ENCODE results near the gene TCN2. TPM values are rescaled to one million over a fixed set of nuclear protein-coding genes. Genes with fewer than 3 reads are reported as not detected.
"Not testable (repeated sequence)": the region's sequence is repeated elsewhere in the genome, so short reads cannot be mapped to it uniquely, and the experiment has no call there.

Gene TCN2
- total RNA-seq, 2 experiments from 2014 or later, result 3.8 TPM; not detected in 1

- no peak overlapping the region for H2AFZ ChIP-seq (ENCODE audit: low read length)
- no TSS peak for BruUV-seq (replicated peaks)
- H4K20me1 ChIP-seq (ENCODE audit: insufficient read depth, low read length), result no peaks in the 10 kb centered on the region
- H3K9me2 ChIP-seq (ENCODE audit: insufficient read depth, low read length), result no peaks in the 10 kb centered on the region
- CTCF ChIA-PET (ENCODE audit: unreplicated experiment), result no interaction called here
- intact Hi-C loops (cut with micrococcal nuclease; ENCODE audit: unreplicated experiment), result no loop called here
- DNase-seq (ENCODE audit: low spot score), result no peak
- TF ChIP-seq CTCF (conservative IDR thresholded peaks at IDR 0.05; ENCODE audit: low read length) (no peak), EZH2phosphoT487 (IDR thresholded peaks at IDR 0.05; ENCODE audit: borderline replicate concordance, low read depth, low read length) (no peak)
- no peaks in the 10 kb centered on the region for H3K36me3 ChIP-seq (ENCODE audit: insufficient read depth, low read length)
- H3K4me2 ChIP-seq (ENCODE audit: low read length), result no peak overlapping the region
- POLR2A ChIA-PET, result no interaction called here
- H3K4me3 ChIP-seq (ENCODE audit: low read depth, low read length, poor library complexity, severe bottlenecking), result no peak overlapping the region
- H3K27ac ChIP-seq (ENCODE audit: low read depth, low read length, poor library complexity, severe bottlenecking), result no peak overlapping the region
- no peaks in the 10 kb centered on the region for H3K9me3 ChIP-seq (ENCODE audit: low read length)
- H3K4me1 ChIP-seq (ENCODE audit: insufficient read depth, low read length, poor library complexity, severe bottlenecking), result no peaks in the 10 kb centered on the region
- no peaks in the 10 kb centered on the region for H3K79me2 ChIP-seq (ENCODE audit: insufficient read depth, low read depth, low read length)
Observed at GRCh38 chr22:30559889-30560288, 47.1 kb upstream of the TCN2 start.

- H3K36me3 ChIP-seq (ENCODE audit: insufficient read depth, low read length); H2AFZ ChIP-seq (ENCODE audit: low read length); H3K4me2 ChIP-seq (ENCODE audit: low read length); BruUV-seq (replicated peaks); H3K9me3 ChIP-seq (ENCODE audit: low read length); H3K4me1 ChIP-seq (ENCODE audit: insufficient read depth, low read length, poor library complexity, severe bottlenecking); H3K9me2 ChIP-seq (ENCODE audit: insufficient read depth, low read length); CTCF ChIA-PET (ENCODE audit: unreplicated experiment); H3K27ac ChIP-seq (ENCODE audit: low read depth, low read length, poor library complexity, severe bottlenecking); H3K4me3 ChIP-seq (ENCODE audit: low read depth, low read length, poor library complexity, severe bottlenecking); H4K20me1 ChIP-seq (ENCODE audit: insufficient read depth, low read length); H3K79me2 ChIP-seq (ENCODE audit: insufficient read depth, low read depth, low read length); intact Hi-C loops (cut with micrococcal nuclease; ENCODE audit: unreplicated experiment): not testable (repeated sequence)
- peak; percentile 49; the same call in 1 of the 2 replicates for TF ChIP-seq CTCF (conservative IDR thresholded peaks at IDR 0.05; ENCODE audit: low read length)
- DNase-seq (ENCODE audit: low spot score), result peak; percentile 14
- POLR2A ChIA-PET, result interaction anchor here (0.6 kb wide), 1 partner anchor 1868 kb away, joined by 3 read pairs; no protein-coding TSS in a partner anchor
Observed at GRCh38 chr22:30560643-30561202, 46.3 kb upstream of the TCN2 start.

- Histone ChIP-seq H3K79me2 (ENCODE audit: insufficient read depth, low read depth, low read length) (no peaks in the 10 kb centered on the region), H3K4me1 (ENCODE audit: insufficient read depth, low read length, poor library complexity, severe bottlenecking) (no peaks in the 10 kb centered on the region), H3K4me2 (ENCODE audit: low read length) (no peak overlapping the region), H3K27ac (ENCODE audit: low read depth, low read length, poor library complexity, severe bottlenecking) (no peak overlapping the region), H2AFZ (ENCODE audit: low read length) (no peak overlapping the region), H3K9me2 (ENCODE audit: insufficient read depth, low read length) (no peaks in the 10 kb centered on the region), H4K20me1 (ENCODE audit: insufficient read depth, low read length) (no peaks in the 10 kb centered on the region), H3K9me3 (ENCODE audit: low read length) (no peaks in the 10 kb centered on the region), H3K4me3 (ENCODE audit: low read depth, low read length, poor library complexity, severe bottlenecking) (no peak overlapping the region), H3K36me3 (ENCODE audit: insufficient read depth, low read length) (no peaks in the 10 kb centered on the region)
- ChIA-PET POLR2A (interaction anchor here (0.6 kb wide), 1 partner anchor 1869 kb away, joined by 3 read pairs; no protein-coding TSS in a partner anchor), CTCF (ENCODE audit: unreplicated experiment) (interaction anchor here (0.5 kb wide), 1 partner anchor 73 kb away, joined by 3 read pairs; no protein-coding TSS in a partner anchor)
- no peak for DNase-seq (ENCODE audit: low spot score)
- TF ChIP-seq EZH2phosphoT487 (IDR thresholded peaks at IDR 0.05; ENCODE audit: borderline replicate concordance, low read depth, low read length) (no peak), CTCF (conservative IDR thresholded peaks at IDR 0.05; ENCODE audit: low read length) (no peak)
- intact Hi-C loops (cut with micrococcal nuclease; ENCODE audit: unreplicated experiment), result no loop called here
- BruUV-seq (replicated peaks), result no TSS peak
Observed at GRCh38 chr22:30561402-30562189, 45.4 kb upstream of the TCN2 start.
